Measurements from ENCODE around the gene EFHC1. TPM values are rescaled to one million over a fixed set of nuclear protein-coding genes. Genes with fewer than 3 reads are reported as not detected.

Gene EFHC1
- total and polyA plus RNA-seq, 2 of the 13 experiments (the other 11 are each of a cell fraction or from before 2014, with no cell fraction given), result 23.4 to 29.5 TPM

DNA sequence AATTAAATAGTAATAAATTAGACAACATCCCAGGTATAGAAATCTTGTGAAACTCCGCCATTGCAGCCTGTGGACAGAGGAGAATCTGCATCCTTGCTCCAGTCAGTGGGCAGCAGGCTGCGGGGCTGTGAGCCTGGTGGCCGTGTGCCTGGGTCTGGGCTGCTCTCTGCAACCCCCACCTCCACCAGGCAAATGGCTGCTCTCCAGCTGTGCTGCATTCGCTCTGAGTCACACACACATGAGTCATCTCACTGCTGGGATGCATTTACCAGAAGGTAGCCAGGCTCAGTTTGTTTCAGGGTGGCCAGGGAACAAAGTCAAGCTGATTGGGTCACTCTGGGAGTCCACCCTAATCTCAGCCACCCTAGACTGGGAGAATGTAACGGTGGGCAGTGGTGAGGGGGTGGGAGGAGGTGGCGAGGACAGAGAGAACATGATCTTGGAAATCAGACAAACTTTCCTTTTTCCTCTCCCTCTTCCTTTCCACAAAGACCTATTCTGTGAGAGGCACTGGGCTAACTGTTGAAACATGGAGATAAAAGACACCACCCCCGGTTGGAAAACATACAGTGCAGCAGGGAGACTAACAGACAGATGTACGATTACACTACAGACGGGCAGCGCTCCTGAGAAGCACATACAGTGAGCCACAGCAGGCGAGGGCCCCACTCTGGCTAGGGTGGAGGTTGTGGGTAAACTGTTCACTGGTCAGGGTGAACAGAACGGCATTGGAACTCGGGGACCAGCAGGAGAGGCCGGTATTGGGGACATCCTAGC is 97.5 kb downstream of the EFHC1 start (continued):
- TF ChIP-seq, protein P1, sequence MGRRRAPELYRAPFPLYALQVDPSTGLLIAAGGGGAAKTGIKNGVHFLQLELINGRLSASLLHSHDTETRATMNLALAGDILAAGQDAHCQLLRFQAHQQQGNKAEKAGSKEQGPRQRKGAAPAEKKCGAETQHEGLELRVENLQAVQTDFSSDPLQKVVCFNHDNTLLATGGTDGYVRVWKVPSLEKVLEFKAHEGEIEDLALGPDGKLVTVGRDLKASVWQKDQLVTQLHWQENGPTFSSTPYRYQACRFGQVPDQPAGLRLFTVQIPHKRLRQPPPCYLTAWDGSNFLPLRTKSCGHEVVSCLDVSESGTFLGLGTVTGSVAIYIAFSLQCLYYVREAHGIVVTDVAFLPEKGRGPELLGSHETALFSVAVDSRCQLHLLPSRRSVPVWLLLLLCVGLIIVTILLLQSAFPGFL (CRISPR knock-in tag; IDR thresholded peaks at IDR 0.05), result no peak
- TF ChIP-seq, protein P2, sequence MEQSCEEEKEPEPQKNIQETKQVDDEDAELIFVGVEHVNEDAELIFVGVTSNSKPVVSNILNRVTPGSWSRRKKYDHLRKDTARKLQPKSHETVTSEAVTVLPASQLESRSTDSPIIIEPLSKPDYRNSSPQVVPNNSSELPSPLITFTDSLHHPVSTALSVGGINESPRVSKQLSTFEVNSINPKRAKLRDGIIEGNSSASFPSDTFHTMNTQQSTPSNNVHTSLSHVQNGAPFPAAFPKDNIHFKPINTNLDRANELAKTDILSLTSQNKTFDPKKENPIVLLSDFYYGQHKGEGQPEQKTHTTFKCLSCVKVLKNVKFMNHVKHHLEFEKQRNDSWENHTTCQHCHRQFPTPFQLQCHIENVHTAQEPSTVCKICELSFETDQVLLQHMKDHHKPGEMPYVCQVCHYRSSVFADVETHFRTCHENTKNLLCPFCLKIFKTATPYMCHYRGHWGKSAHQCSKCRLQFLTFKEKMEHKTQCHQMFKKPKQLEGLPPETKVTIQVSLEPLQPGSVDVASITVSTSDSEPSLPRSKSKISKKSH (CRISPR knock-in tag; IDR thresholded peaks at IDR 0.05; ENCODE audit: borderline replicate concordance), result no peak
- TF ChIP-seq AGO1 (IDR thresholded peaks at IDR 0.05; ENCODE audit: low read depth, low read length, poor library complexity, severe bottlenecking) (no peak), FOXK1 (CRISPR knock-in tag; IDR thresholded peaks at IDR 0.05; ENCODE audit: borderline replicate concordance, low read depth) (no peak), ERF (CRISPR knock-in tag; IDR thresholded peaks at IDR 0.05) (0 out of 2 replicates have a peak, but pooled peaks have one; percentile 47), ZSCAN31 (CRISPR knock-in tag; IDR thresholded peaks at IDR 0.05; ENCODE audit: low read depth) (no peak), PHB2 (IDR thresholded peaks at IDR 0.05; ENCODE audit: partially characterized antibody) (no peak), CBX2 (IDR thresholded peaks at IDR 0.05; ENCODE audit: low read depth, low read length) (no peak), CBX2 (CRISPR knock-in tag; IDR thresholded peaks at IDR 0.05; ENCODE audit: low read depth) (no peak), ZBTB20 (CRISPR knock-in tag; IDR thresholded peaks at IDR 0.05; ENCODE audit: borderline replicate concordance, low read depth) (peak; percentile 59; the same call in 1 of the 2 replicates), RXRB (CRISPR knock-in tag; IDR thresholded peaks at IDR 0.05; ENCODE audit: borderline replicate concordance) (peak; percentile 54; the same call in 1 of the 2 replicates), SNAI1 (CRISPR knock-in tag; IDR thresholded peaks at IDR 0.05; ENCODE audit: borderline replicate concordance) (no peak), KLF9 (CRISPR knock-in tag; IDR thresholded peaks at IDR 0.05; ENCODE audit: low read depth) (0 out of 2 replicates have a peak, but pooled peaks have one; percentile 40)
- TF ChIP-seq, protein P3, sequence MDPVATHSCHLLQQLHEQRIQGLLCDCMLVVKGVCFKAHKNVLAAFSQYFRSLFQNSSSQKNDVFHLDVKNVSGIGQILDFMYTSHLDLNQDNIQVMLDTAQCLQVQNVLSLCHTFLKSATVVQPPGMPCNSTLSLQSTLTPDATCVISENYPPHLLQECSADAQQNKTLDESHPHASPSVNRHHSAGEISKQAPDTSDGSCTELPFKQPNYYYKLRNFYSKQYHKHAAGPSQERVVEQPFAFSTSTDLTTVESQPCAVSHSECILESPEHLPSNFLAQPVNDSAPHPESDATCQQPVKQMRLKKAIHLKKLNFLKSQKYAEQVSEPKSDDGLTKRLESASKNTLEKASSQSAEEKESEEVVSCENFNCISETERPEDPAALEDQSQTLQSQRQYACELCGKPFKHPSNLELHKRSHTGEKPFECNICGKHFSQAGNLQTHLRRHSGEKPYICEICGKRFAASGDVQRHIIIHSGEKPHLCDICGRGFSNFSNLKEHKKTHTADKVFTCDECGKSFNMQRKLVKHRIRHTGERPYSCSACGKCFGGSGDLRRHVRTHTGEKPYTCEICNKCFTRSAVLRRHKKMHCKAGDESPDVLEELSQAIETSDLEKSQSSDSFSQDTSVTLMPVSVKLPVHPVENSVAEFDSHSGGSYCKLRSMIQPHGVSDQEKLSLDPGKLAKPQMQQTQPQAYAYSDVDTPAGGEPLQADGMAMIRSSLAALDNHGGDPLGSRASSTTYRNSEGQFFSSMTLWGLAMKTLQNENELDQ (CRISPR knock-in tag; IDR thresholded peaks at IDR 0.05; ENCODE audit: borderline replicate concordance), result no peak
- TF ChIP-seq, protein P4, sequence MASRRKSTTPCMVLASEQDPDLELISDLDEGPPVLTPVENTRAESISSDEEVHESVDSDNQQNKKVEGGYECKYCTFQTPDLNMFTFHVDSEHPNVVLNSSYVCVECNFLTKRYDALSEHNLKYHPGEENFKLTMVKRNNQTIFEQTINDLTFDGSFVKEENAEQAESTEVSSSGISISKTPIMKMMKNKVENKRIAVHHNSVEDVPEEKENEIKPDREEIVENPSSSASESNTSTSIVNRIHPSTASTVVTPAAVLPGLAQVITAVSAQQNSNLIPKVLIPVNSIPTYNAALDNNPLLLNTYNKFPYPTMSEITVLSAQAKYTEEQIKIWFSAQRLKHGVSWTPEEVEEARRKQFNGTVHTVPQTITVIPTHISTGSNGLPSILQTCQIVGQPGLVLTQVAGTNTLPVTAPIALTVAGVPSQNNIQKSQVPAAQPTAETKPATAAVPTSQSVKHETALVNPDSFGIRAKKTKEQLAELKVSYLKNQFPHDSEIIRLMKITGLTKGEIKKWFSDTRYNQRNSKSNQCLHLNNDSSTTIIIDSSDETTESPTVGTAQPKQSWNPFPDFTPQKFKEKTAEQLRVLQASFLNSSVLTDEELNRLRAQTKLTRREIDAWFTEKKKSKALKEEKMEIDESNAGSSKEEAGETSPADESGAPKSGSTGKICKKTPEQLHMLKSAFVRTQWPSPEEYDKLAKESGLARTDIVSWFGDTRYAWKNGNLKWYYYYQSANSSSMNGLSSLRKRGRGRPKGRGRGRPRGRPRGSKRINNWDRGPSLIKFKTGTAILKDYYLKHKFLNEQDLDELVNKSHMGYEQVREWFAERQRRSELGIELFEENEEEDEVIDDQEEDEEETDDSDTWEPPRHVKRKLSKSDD (CRISPR knock-in tag; IDR thresholded peaks at IDR 0.05; ENCODE audit: low read depth), result no peak
- TF ChIP-seq, protein P5, sequence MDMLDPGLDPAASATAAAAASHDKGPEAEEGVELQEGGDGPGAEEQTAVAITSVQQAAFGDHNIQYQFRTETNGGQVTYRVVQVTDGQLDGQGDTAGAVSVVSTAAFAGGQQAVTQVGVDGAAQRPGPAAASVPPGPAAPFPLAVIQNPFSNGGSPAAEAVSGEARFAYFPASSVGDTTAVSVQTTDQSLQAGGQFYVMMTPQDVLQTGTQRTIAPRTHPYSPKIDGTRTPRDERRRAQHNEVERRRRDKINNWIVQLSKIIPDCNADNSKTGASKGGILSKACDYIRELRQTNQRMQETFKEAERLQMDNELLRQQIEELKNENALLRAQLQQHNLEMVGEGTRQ (IDR thresholded peaks at IDR 0.05; ENCODE audit: low read depth, low read length), result no peak
- TF ChIP-seq, protein P5 (CRISPR knock-in tag; IDR thresholded peaks at IDR 0.05; ENCODE audit: borderline replicate concordance), result no peak
